ENCODE data around the gene NDUFB10.

Gene NDUFB10

DNA sequence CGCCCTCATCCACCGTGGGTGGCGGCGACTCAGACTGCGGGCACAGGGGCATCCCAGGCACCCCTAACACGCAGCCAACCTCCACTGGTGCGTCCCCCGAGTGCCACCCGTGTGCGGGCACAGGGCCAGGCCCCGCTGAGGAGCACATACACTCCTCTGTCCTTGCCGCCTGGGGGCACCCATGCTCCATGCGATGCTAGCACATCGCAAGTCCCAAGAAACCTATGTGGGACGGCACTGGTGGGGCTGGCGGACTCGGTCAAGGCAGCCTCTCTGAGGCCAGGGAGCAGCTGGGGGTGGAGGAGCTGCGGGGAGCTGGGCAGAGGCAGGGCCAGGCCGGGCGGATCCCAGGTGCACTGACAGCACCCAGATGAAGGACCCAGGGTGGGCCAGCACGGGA, 46.3 kb downstream of the NDUFB10 start:
- Histone ChIP-seq H3K79me2 (ENCODE audit: insufficient read depth, low read length) (peaks cover 11% of the 10 kb centered on the region), H3K27me3 (ENCODE audit: insufficient read depth, low read length) (no peaks in the 10 kb centered on the region), H3K4me3 (ENCODE audit: low read depth, low read length, poor library complexity, severe bottlenecking) (peak overlapping the region; percentile 13), H2AFZ (ENCODE audit: low read length) (no peak overlapping the region), H3K9ac (ENCODE audit: low read length) (no peak overlapping the region; the same call in 1 of the 2 replicates), H3K4me1 (ENCODE audit: insufficient read depth, low read length, severe bottlenecking) (peaks cover 53% of the 10 kb centered on the region), H3K36me3 (ENCODE audit: insufficient read depth, low read length) (peaks cover 36% of the 10 kb centered on the region), H4K20me1 (ENCODE audit: insufficient read depth, low read length) (no peaks in the 10 kb centered on the region), H3K9me2 (ENCODE audit: low read depth, low read length) (no peaks in the 10 kb centered on the region), H3K9me3 (ENCODE audit: low read length) (no peaks in the 10 kb centered on the region), H3K27ac (ENCODE audit: low read depth, low read length, poor library complexity, severe bottlenecking) (no peak overlapping the region), H3K4me2 (ENCODE audit: low read length) (peak overlapping the region; percentile 48; the same call in 1 of the 2 replicates), H3F3A (ENCODE audit: insufficient read depth, low read length) (no peaks in the 10 kb centered on the region)
- TF ChIP-seq, protein P1, sequence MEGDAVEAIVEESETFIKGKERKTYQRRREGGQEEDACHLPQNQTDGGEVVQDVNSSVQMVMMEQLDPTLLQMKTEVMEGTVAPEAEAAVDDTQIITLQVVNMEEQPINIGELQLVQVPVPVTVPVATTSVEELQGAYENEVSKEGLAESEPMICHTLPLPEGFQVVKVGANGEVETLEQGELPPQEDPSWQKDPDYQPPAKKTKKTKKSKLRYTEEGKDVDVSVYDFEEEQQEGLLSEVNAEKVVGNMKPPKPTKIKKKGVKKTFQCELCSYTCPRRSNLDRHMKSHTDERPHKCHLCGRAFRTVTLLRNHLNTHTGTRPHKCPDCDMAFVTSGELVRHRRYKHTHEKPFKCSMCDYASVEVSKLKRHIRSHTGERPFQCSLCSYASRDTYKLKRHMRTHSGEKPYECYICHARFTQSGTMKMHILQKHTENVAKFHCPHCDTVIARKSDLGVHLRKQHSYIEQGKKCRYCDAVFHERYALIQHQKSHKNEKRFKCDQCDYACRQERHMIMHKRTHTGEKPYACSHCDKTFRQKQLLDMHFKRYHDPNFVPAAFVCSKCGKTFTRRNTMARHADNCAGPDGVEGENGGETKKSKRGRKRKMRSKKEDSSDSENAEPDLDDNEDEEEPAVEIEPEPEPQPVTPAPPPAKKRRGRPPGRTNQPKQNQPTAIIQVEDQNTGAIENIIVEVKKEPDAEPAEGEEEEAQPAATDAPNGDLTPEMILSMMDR (IDR thresholded peaks at IDR 0.05; ENCODE audit: low read length): peak; percentile 78
- TF ChIP-seq EZH2 (IDR thresholded peaks at IDR 0.05; ENCODE audit: borderline replicate concordance, low read length): no peak

DNA sequence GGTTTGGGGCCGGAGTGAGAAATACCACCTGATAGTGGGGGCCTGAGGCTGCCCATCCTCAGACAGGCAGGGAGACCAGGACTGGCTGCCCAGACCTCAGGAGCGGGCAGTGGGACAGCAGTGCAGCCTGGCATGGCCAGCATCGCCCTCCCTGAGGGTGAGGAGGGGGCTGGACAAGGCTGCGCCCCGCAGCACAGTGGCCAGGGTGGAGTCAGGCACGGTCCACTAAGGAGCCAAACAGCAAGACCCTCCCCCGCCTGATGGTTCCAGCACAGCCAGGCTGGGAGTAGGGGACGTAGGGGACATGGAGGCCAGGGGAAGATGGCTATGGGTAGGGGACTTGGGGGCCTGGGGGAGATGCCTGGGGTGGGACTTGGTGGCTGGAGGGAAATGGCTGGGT, 47.0 kb downstream of the NDUFB10 start:
- Histone ChIP-seq H3K4me1 (ENCODE audit: insufficient read depth, low read length, severe bottlenecking) (peaks cover 56% of the 10 kb centered on the region), H3K79me2 (ENCODE audit: insufficient read depth, low read length) (peaks cover 11% of the 10 kb centered on the region), H3K4me3 (ENCODE audit: low read depth, low read length, poor library complexity, severe bottlenecking) (peak overlapping the region; percentile 13), H4K20me1 (ENCODE audit: insufficient read depth, low read length) (no peaks in the 10 kb centered on the region), H2AFZ (ENCODE audit: low read length) (no peak overlapping the region), H3K36me3 (ENCODE audit: insufficient read depth, low read length) (peaks cover 30% of the 10 kb centered on the region), H3K9me3 (ENCODE audit: low read length) (no peaks in the 10 kb centered on the region), H3K4me2 (ENCODE audit: low read length) (peak overlapping the region; percentile 48; the same call in 1 of the 2 replicates), H3K9ac (ENCODE audit: low read length) (no peak overlapping the region; the same call in 1 of the 2 replicates), H3F3A (ENCODE audit: insufficient read depth, low read length) (no peaks in the 10 kb centered on the region), H3K27ac (ENCODE audit: low read depth, low read length, poor library complexity, severe bottlenecking) (no peak overlapping the region), H3K9me2 (ENCODE audit: low read depth, low read length) (no peaks in the 10 kb centered on the region), H3K27me3 (ENCODE audit: insufficient read depth, low read length) (no peaks in the 10 kb centered on the region)
- no peak for TF ChIP-seq EZH2 (IDR thresholded peaks at IDR 0.05; ENCODE audit: borderline replicate concordance, low read length)
- TF ChIP-seq, protein P1 (IDR thresholded peaks at IDR 0.05; ENCODE audit: low read length): no peak

DNA sequence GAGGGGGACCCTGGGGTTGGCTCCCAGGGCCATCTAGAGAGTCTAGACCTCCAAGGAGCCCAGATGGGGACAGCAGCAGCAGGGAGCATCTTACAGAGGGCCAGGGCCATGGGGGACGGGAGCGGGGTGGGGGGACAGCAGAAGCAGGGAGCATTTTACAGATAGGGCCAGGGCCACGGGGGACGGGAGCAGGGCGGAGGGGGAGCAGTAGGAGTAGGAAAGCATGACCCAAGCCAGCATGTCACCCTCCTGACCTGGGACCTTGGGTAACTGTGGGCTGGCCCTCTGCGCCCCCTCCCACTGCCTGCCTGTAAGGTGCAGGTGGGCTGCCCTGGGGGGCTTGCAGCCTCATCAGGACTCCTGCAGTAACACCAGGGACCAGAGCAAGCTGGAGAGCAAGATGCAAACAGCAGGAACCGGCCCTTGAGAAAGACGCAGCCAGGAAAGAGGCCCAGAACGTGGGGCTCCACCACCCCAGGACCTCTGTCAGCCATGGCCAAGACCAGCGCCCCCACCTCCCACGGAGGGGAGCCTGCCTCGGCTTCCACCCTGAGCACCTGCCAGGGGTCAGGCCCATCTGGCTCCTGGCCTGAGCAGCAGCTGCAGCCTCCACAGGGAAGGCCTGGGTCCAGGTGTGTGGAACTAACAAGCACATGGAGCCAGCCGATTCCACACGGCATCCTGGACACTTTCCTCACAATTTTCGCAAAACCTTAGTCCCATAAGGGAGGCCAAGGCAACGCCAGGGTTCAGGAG, 47.9 kb downstream of the NDUFB10 start:
- Histone ChIP-seq H3K9ac (ENCODE audit: low read length) (peak overlapping the region; percentile 95), H4K20me1 (ENCODE audit: insufficient read depth, low read length) (no peaks in the 10 kb centered on the region), H3K4me3 (ENCODE audit: low read depth, low read length, poor library complexity, severe bottlenecking) (peak overlapping the region; percentile 99), H3K79me2 (ENCODE audit: insufficient read depth, low read length) (peaks cover 11% of the 10 kb centered on the region), H3K4me1 (ENCODE audit: insufficient read depth, low read length, severe bottlenecking) (peaks cover 56% of the 10 kb centered on the region), H3K27me3 (ENCODE audit: insufficient read depth, low read length) (no peaks in the 10 kb centered on the region), H3K27ac (ENCODE audit: low read depth, low read length, poor library complexity, severe bottlenecking) (peak overlapping the region; percentile 53), H3K9me2 (ENCODE audit: low read depth, low read length) (no peaks in the 10 kb centered on the region), H3K4me2 (ENCODE audit: low read length) (peak overlapping the region; percentile 74), H3K9me3 (ENCODE audit: low read length) (no peaks in the 10 kb centered on the region), H3K36me3 (ENCODE audit: insufficient read depth, low read length) (peaks cover 20% of the 10 kb centered on the region), H3F3A (ENCODE audit: insufficient read depth, low read length) (no peaks in the 10 kb centered on the region), H2AFZ (ENCODE audit: low read length) (no peak overlapping the region)
- TF ChIP-seq, protein P1 (IDR thresholded peaks at IDR 0.05; ENCODE audit: low read length): no peak
- TF ChIP-seq EZH2 (IDR thresholded peaks at IDR 0.05; ENCODE audit: borderline replicate concordance, low read length): no peak
